H1 (cell line): ENCODE data around the gene NPFF.

Experiments
- ASH2L ChIP-seq: fragments of 200-600, 300-600 bp; sonication (generic); IDR thresholded peaks from one replicate; pipeline ENCODE4 v1.7.1; 2017; ENCODE audit warnings: low read length
- CHD1 ChIP-seq: IDR thresholded peaks from 2 replicates; pipeline ENCODE4 v1.6.1; 2012; ENCODE audit warnings: low read depth, low read length, improper control_type of control experiment
- EP300 ChIP-seq, 2 experiments: IDR thresholded peaks; 1 replicate in 1 of 2; 2 replicates in 1 of 2; pipeline ENCODE4 v1.6.1; 2011 to 2012; ENCODE audit warnings: low read depth in 2 of 2, low read length in 2 of 2, mild to moderate bottlenecking in 2 of 2, borderline replicate concordance in 1 of 2, inconsistent platforms in 1 of 2, moderate library complexity in 1 of 2
- GABPA ChIP-seq: IDR thresholded peaks from 2 replicates; pipeline ENCODE4 v1.6.1; 2011; ENCODE audit warnings: mild to moderate bottlenecking, low read length, moderate library complexity, borderline replicate concordance; ENCODE audit not compliant: insufficient read depth
- HDAC6 ChIP-seq: IDR thresholded peaks from one replicate; pipeline ENCODE4 v1.7.1; 2012; ENCODE audit warnings: low read depth, mild to moderate bottlenecking, inconsistent platforms, low read length, moderate library complexity
- JUND ChIP-seq: IDR thresholded peaks from 2 replicates; pipeline ENCODE4 v1.6.1; 2011; ENCODE audit warnings: mild to moderate bottlenecking, improper control_type of control experiment, low read length
- MAFK ChIP-seq: IDR thresholded peaks from 2 replicates; pipeline ENCODE4 v1.6.1; 2012; ENCODE audit warnings: low read depth, mild to moderate bottlenecking, improper control_type of control experiment, low read length
- POLR2A ChIP-seq, 2 experiments: IDR thresholded peaks; 1 replicate in 1 of 2; 2 replicates in 1 of 2; pipeline ENCODE4 v1.6.1; 2011; ENCODE audit warnings: low read depth in 2 of 2, low read length in 2 of 2, mild to moderate bottlenecking in 2 of 2; ENCODE audit errors: control extremely low read depth in 1 of 2
- POLR2AphosphoS5 ChIP-seq: IDR thresholded peaks from 2 replicates; pipeline ENCODE4 v1.6.1; 2011; ENCODE audit warnings: low read depth, low read length
- TAF1 ChIP-seq: IDR thresholded peaks from 2 replicates; pipeline ENCODE4 v1.6.1; 2011; ENCODE audit warnings: mild to moderate bottlenecking, low read depth, low read length
- TCF12 ChIP-seq: IDR thresholded peaks from 2 replicates; pipeline ENCODE4 v1.6.1; 2011; ENCODE audit warnings: low read depth, mild to moderate bottlenecking, low read length
- TF ChIP-seq, protein P1 (sequence below), 3 experiments: IDR thresholded peaks; 1 replicate in 2 of 3; 2 replicates in 1 of 3; pipeline versions ENCODE4 v1.5.1 to v1.6.1; 2011; ENCODE audit warnings: low read length in 3 of 3, mild to moderate bottlenecking in 3 of 3, inconsistent platforms in 2 of 3, low read depth in 1 of 3, moderate library complexity in 1 of 3; ENCODE audit not compliant: insufficient read depth in 1 of 3; ENCODE audit errors: control extremely low read depth in 1 of 3

DNA sequence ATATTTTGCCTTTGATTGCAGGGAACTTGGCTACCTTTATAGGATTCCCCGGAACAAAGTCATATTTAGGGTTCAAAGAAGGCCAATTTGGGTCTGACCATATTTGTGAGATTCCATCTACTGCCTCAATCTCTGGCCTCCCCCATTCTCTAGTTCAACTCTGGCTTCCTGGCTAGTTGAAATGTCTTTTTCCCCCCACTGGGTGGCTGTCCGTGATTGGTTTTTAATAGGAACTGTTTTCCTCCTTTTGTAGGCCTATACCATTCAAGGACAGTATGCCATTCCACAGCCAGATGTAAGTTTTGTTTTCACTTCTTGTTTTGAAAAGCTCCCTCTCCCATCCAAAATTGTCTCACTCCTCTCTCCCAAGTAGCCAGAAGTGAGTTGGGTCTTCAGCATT is 41.6 kb downstream of the NPFF start:
- TF ChIP-seq GABPA: no peak
- TF ChIP-seq HDAC6: no peak
- TF ChIP-seq CHD1: no peak
- TF ChIP-seq POLR2AphosphoS5: no peak
- TF ChIP-seq ASH2L: no peak
- no peak; a peak in 1 of 3 replicates for TF ChIP-seq POLR2A (IDR thresholded peaks at IDR 0.05; ENCODE audit: control extremely low read depth in 1 of 2, low read depth in 2 of 2, low read length in 2 of 2)
- no peak for TF ChIP-seq JUND
- TF ChIP-seq, protein P1, sequence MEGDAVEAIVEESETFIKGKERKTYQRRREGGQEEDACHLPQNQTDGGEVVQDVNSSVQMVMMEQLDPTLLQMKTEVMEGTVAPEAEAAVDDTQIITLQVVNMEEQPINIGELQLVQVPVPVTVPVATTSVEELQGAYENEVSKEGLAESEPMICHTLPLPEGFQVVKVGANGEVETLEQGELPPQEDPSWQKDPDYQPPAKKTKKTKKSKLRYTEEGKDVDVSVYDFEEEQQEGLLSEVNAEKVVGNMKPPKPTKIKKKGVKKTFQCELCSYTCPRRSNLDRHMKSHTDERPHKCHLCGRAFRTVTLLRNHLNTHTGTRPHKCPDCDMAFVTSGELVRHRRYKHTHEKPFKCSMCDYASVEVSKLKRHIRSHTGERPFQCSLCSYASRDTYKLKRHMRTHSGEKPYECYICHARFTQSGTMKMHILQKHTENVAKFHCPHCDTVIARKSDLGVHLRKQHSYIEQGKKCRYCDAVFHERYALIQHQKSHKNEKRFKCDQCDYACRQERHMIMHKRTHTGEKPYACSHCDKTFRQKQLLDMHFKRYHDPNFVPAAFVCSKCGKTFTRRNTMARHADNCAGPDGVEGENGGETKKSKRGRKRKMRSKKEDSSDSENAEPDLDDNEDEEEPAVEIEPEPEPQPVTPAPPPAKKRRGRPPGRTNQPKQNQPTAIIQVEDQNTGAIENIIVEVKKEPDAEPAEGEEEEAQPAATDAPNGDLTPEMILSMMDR (IDR thresholded peaks at IDR 0.05; ENCODE audit: control extremely low read depth in 1 of 3, insufficient read depth in 1 of 3, low read depth in 1 of 3, low read length in 3 of 3): no peak
- no peak for TF ChIP-seq TAF1
- TF ChIP-seq TCF12: no peak
- no peak for TF ChIP-seq MAFK
- no peak for TF ChIP-seq EP300 (IDR thresholded peaks at IDR 0.05; ENCODE audit: borderline replicate concordance in 1 of 2, low read depth in 2 of 2, low read length in 2 of 2)
